Endothelial cell of umbilical vein (primary cell): ENCODE data around the gene GPA33. TPM values are rescaled to one million over a fixed set of nuclear protein-coding genes. Genes with fewer than 3 reads are reported as not detected.

Experiments used
- BruUV-seq: library from RNA; stranded (reverse); fragments of 400-500 nt; replicated peaks from 2 replicates; lab custom pipeline; 2021; lab: Mats Ljungman, UMichigan
- CTCF ChIA-PET: fragments of 300-600, 350-600 bp; sonication (Branson Sonifier 250); formaldehyde crosslinking; loops from one replicate; lab custom pipeline; 2021; ENCODE audit warnings: antibody characterized with exemption, inconsistent platforms; lab: Charles Lee
- POLR2A ChIA-PET: fragments of 300-600, 350-600 bp; sonication (Branson Sonifier 250); formaldehyde crosslinking; loops from one replicate; lab custom pipeline; 2021; ENCODE audit warnings: antibody characterized with exemption, inconsistent platforms; lab: Charles Lee
- DNase-seq: peaks from one replicate; pipeline ENCODE4 v3.0.0-alpha.2; 2011; ENCODE audit warnings: low read depth, low spot score
- FAIRE-seq: peaks from 2 replicates; lab custom pipeline; 2011; peaks lifted over from hg19 to GRCh38; lab: Jason Lieb, UNC
- H2AFZ ChIP-seq: 2 replicates; pipeline ENCODE4 v1.6.0; 2012; ENCODE audit warnings: low read depth, low read length, control low read depth, inconsistent platforms
- H3K27ac ChIP-seq: 2 replicates; pipeline ENCODE4 v1.5.1; 2011; ENCODE audit warnings: low read depth, mild to moderate bottlenecking, control low read depth, low read length, moderate library complexity; ENCODE audit not compliant: insufficient read depth
- H3K27me3 ChIP-seq, 2 experiments: 2 replicates each; pipeline versions ENCODE4 v1.6.0 to v1.6.1; 2011; ENCODE audit warnings: low read length in 2 of 2, mixed read lengths in 1 of 2; ENCODE audit not compliant: control insufficient read depth in 2 of 2, insufficient read depth in 2 of 2
- H3K36me3 ChIP-seq, 2 experiments: 2 replicates in 1 of 2; 3 replicates in 1 of 2; pipeline ENCODE4 v1.5.1; 2011; ENCODE audit warnings: low read length in 2 of 2, mild to moderate bottlenecking in 1 of 2, moderate library complexity in 1 of 2; ENCODE audit not compliant: control insufficient read depth in 2 of 2, insufficient read depth in 2 of 2; ENCODE audit errors: extremely low read depth in 1 of 2
- H3K4me1 ChIP-seq: 3 replicates; pipeline ENCODE4 v1.5.1; 2011; ENCODE audit warnings: mild to moderate bottlenecking, low read length; ENCODE audit not compliant: control insufficient read depth, insufficient read depth; ENCODE audit errors: extremely low read depth
- H3K4me2 ChIP-seq: 2 replicates; pipeline ENCODE4 v1.6.1; 2011; ENCODE audit warnings: low read length, control low read depth, mixed read lengths; ENCODE audit not compliant: insufficient read depth
- H3K4me3 ChIP-seq, 3 experiments: fragments of 200-600 bp in 1 of 3; sonication (generic), shearing (Covaris generic) in 1 of 3; replicated peaks in 1 of 3; 2 replicates each; pipeline ENCODE4 v1.5.1; 2011 to 2016; ENCODE audit warnings: control low read depth in 3 of 3, low read length in 3 of 3, mild to moderate bottlenecking in 2 of 3, inconsistent platforms in 1 of 3, low read depth in 1 of 3, moderate library complexity in 1 of 3; ENCODE audit not compliant: insufficient read depth in 1 of 3
- H3K79me2 ChIP-seq: 2 replicates; pipeline ENCODE4 v1.6.0; 2012; ENCODE audit warnings: low read length, inconsistent platforms; ENCODE audit not compliant: control insufficient read depth, insufficient read depth
- H3K9ac ChIP-seq: replicated peaks from 2 replicates; pipeline ENCODE3; 2011; ENCODE audit warnings: low read length, control low read depth; ENCODE audit not compliant: insufficient read depth; ENCODE audit errors: extremely low read depth
- H3K9me1 ChIP-seq: replicated peaks from 3 replicates; pipeline ENCODE4 v1.6.0; 2011; ENCODE audit warnings: mild to moderate bottlenecking, low read length; ENCODE audit not compliant: control insufficient read depth, insufficient read depth; ENCODE audit errors: extremely low read depth
- H3K9me3 ChIP-seq: replicated peaks from 2 replicates; pipeline ENCODE4 v1.5.1; 2012; ENCODE audit warnings: low read length, inconsistent platforms; ENCODE audit not compliant: control insufficient read depth, insufficient read depth
- H4K20me1 ChIP-seq: replicated peaks from 2 replicates; pipeline ENCODE3; 2011; ENCODE audit warnings: mild to moderate bottlenecking, low read length; ENCODE audit not compliant: control insufficient read depth, insufficient read depth; ENCODE audit errors: extremely low read depth
- EZH2 ChIP-seq: IDR thresholded peaks from 2 replicates; pipeline ENCODE4 v1.6.1; 2012; ENCODE audit warnings: borderline replicate concordance, low read depth, mild to moderate bottlenecking, moderate library complexity, low read length, inconsistent platforms; ENCODE audit not compliant: severe bottlenecking
- MAX ChIP-seq: IDR thresholded peaks from 2 replicates; pipeline ENCODE4 v1.6.1; 2011; ENCODE audit not compliant: insufficient read depth, insufficient read length
- MYC ChIP-seq: IDR thresholded peaks from one replicate; pipeline ENCODE4 v1.6.1; 2011; ENCODE audit warnings: mild to moderate bottlenecking, low read depth, low read length
- POLR2A ChIP-seq: IDR thresholded peaks from 2 replicates; pipeline ENCODE4 v1.6.1; 2012; ENCODE audit warnings: low read depth, mild to moderate bottlenecking, control low read depth, low read length
- dilution Hi-C: fragments of 300-500 bp; cut with MboI; formaldehyde crosslinking; loops from one replicate; pipeline ENCODE4 v1.15.0; 2019; ENCODE audit warnings: low sequenced_read_pairs; ENCODE audit not compliant: extremely low pct_ligation_motif_present
- intact Hi-C: fragments of 100-400 bp; cut with micrococcal nuclease; formaldehyde crosslinking; loops from one replicate; pipeline ENCODE4 v1.10.0; 2022
- polyA plus RNA-seq, 4 experiments: library from polyadenylated mRNA; depleted of rRNA in 3 of 4; stranded (reverse) in 3 of 4; unstranded in 1 of 4; fragments of >200 nt; gene quantifications; 2 replicates each; pipeline versions ENCODE4 v1.2.1 to v1.2.3, GENCODE V29; 2011 to 2012; ENCODE audit warnings: missing spikeins in 1 of 4
- total RNA-seq: library from RNA; stranded (reverse); gene quantifications from 2 replicates; pipeline ENCODE4 v1.2.3, GENCODE V29; 2021

GPA33 gene
- total and polyA plus RNA-seq, 2 donors (not counting 3 experiments of a cell fraction or from before 2014, with no cell fraction given), result not detected

- intact Hi-C loops, result no loop called here
- CTCF ChIA-PET, result no interaction called here
These were observed 7.6 kb downstream of the GPA33 start for GRCh38 chr1:167082511-167083027.

GRCh38 chr1:167081594-167082156, 8.5 kb downstream of the GPA33 start:
- POLR2A ChIA-PET, result no interaction called here
- dilution Hi-C loops, result no loop called here

More at GRCh38 chr1:167082511-167083027, 7.6 kb downstream of the GPA33 start:
- Histone ChIP-seq H3K27ac (no peak overlapping the region), H2AFZ (no peak overlapping the region), H3K9ac (no peak overlapping the region), H4K20me1 (no peaks in the 10 kb centered on the region), H3K9me3 (no peaks in the 10 kb centered on the region), H3K36me3 (no peaks in the 10 kb centered on the region), H3K4me2 (no peak overlapping the region), H3K4me1 (no peaks in the 10 kb centered on the region), H3K9me1 (no peaks in the 10 kb centered on the region), H3K4me3 (no peak overlapping the region), H3K27me3 (peaks cover 0 to 2% of the 10 kb centered on the region in 2 experiments), H3K79me2 (no peaks in the 10 kb centered on the region)
- FAIRE-seq (no peak), DNase-seq (no peak)
- dilution Hi-C loops, result no loop called here
- TF ChIP-seq MAX (no peak), POLR2A (no peak), EZH2 (no peak)
- BruUV-seq, result no TSS peak
- POLR2A ChIA-PET, result no interaction called here

More at GRCh38 chr1:167081594-167082156, 8.5 kb downstream of the GPA33 start:
- Histone ChIP-seq H3K9ac (no peak overlapping the region), H3K4me2 (no peak overlapping the region), H3K9me1 (no peaks in the 10 kb centered on the region), H3K4me3 (no peak overlapping the region), H4K20me1 (no peaks in the 10 kb centered on the region), H3K79me2 (no peaks in the 10 kb centered on the region), H2AFZ (no peak overlapping the region), H3K9me3 (no peaks in the 10 kb centered on the region), H3K4me1 (no peaks in the 10 kb centered on the region), H3K36me3 (no peaks in the 10 kb centered on the region), H3K27ac (no peak overlapping the region), H3K27me3 (peaks cover 0 to 2% of the 10 kb centered on the region in 2 experiments)
- intact Hi-C loops, result no loop called here
- no peak for TF ChIP-seq MYC
- BruUV-seq, result no TSS peak
- FAIRE-seq (no peak), DNase-seq (no peak)
- CTCF ChIA-PET, result no interaction called here
